HG02970 (cell line): ENCODE data around the gene RBM42.

Experiments
- ATAC-seq: cut with Tn5 transposase; IDR thresholded peaks from one replicate; pipeline ENCODE4 v1.9.1; 2021; ENCODE audit warnings: mild to moderate bottlenecking, moderate library complexity, moderate number of reproducible peaks; ENCODE audit not compliant: unreplicated experiment, low FRiP score

The RBM42 gene

GRCh38 chr19:35619290-35619923 lies 9.4 kb upstream of the RBM42 start:
- ATAC-seq = no peak

- no peak for ATAC-seq
Measured at GRCh38 chr19:35620001-35620400, 8.8 kb upstream of the RBM42 start.

GRCh38 chr19:35621708-35622107 lies 7.1 kb upstream of the RBM42 start:
- ATAC-seq = no peak

GRCh38 chr19:35622750-35623149 lies 6.1 kb upstream of the RBM42 start:
- no peak for ATAC-seq

- ATAC-seq = no peak
Measured at GRCh38 chr19:35623327-35624010, 5.4 kb upstream of the RBM42 start.

- ATAC-seq = no peak
Measured at GRCh38 chr19:35628264-35628564, 622 bp upstream of the RBM42 start.

GRCh38 chr19:35629332-35629633 lies 447 bp downstream of the RBM42 start:
- ATAC-seq = no peak

GRCh38 chr19:35633727-35634440 lies 5.0 kb downstream of the RBM42 start:
- no peak for ATAC-seq

- ATAC-seq = no peak
Measured at GRCh38 chr19:35636651-35637050, 7.8 kb downstream of the RBM42 start.

- ATAC-seq = no peak
Measured at GRCh38 chr19:35637165-35637564, 8.3 kb downstream of the RBM42 start.

GRCh38 chr19:35639321-35639639 lies 10.4 kb downstream of the RBM42 start:
- no peak for ATAC-seq

- ATAC-seq = no peak
Measured at GRCh38 chr19:35639863-35640262, 11.0 kb downstream of the RBM42 start.

- ATAC-seq = no peak
Measured at GRCh38 chr19:35641515-35642151, 12.8 kb downstream of the RBM42 start, which contains the start of gene ETV2. Gene ETV2, plus strand, starts transcription at chr19:35641745. Its CDS starts 716 bp downstream, at chr19:35642461.

- ATAC-seq = no peak
Measured at GRCh38 chr19:35642312-35642711, 13.5 kb downstream of the RBM42 start.

- no peak for ATAC-seq
Measured at GRCh38 chr19:35642798-35643254, 14.0 kb downstream of the RBM42 start.

GRCh38 chr19:35643255-35644205 lies 14.7 kb downstream of the RBM42 start:
- ATAC-seq = peak; percentile 29

GRCh38 chr19:35644206-35644986 lies 15.6 kb downstream of the RBM42 start:
- peak; percentile 61 for ATAC-seq

- no peak for ATAC-seq
Measured at GRCh38 chr19:35644987-35645679, 16.3 kb downstream of the RBM42 start.
